Upper lobe of left lung (tissue), 6 donors: ENCODE measurements around the gene ABHD14A. TPM values are rescaled to one million over a fixed set of nuclear protein-coding genes. Genes with fewer than 3 reads are reported as not detected.

Source experiments
- ATAC-seq, 2 donors: fragments of 200-7000 bp; cut with Tn5 transposase; one replicate each; pipeline ENCODE4 v1.9.1; 2022; ENCODE audit warnings: mild to moderate bottlenecking in 2 of 2, moderate library complexity in 2 of 2; ENCODE audit not compliant: low FRiP score in 2 of 2
- DNase-seq, 2 donors: peaks; one replicate each; pipeline ENCODE4 v3.0.0-alpha.2; 2019 to 2020
- H3K27ac ChIP-seq, 4 donors: fragments of 200-600 bp; sonication (generic); one replicate each; pipeline ENCODE4 v1.5.1; 2016 to 2019
- H3K27me3 ChIP-seq, 4 donors: fragments of 200-600 bp; sonication (generic); one replicate each; pipeline ENCODE4 v1.5.1; 2017 to 2019
- H3K36me3 ChIP-seq, 4 donors: fragments of 200-600 bp; sonication (generic); one replicate each; pipeline ENCODE4 v1.5.1; 2016 to 2019
- H3K4me1 ChIP-seq, 4 donors: fragments of 200-600 bp; sonication (generic); one replicate each; pipeline ENCODE4 v1.5.1; 2018 to 2019
- H3K4me3 ChIP-seq, 4 donors: fragments of 200-600 bp; sonication (generic); one replicate each; pipeline ENCODE4 v1.5.1; 2017 to 2019; ENCODE audit warnings: mild to moderate bottlenecking in 2 of 4, moderate library complexity in 1 of 4
- H3K9me3 ChIP-seq, 4 donors: fragments of 200-600 bp; sonication (generic); one replicate each; pipeline ENCODE4 v1.5.1; 2018 to 2019
- CTCF ChIP-seq, 6 experiments: fragments of 450-650 bp in 4 of 6; fragments of 200-600 bp in 2 of 6; sonication (generic) in 2 of 6; IDR thresholded peaks; one replicate each; pipeline ENCODE4 v1.5.1; 2016 to 2019; ENCODE audit warnings: antibody characterized with exemption in 6 of 6
- EP300 ChIP-seq, 4 donors: sonication (generic); formaldehyde crosslinking; IDR thresholded peaks; one replicate each; pipeline ENCODE4 v1.5.1; 2017; ENCODE audit warnings: antibody characterized with exemption in 4 of 4, control low read depth in 2 of 4
- POLR2A ChIP-seq, 4 donors: fragments of 450-650 bp; IDR thresholded peaks; one replicate each; pipeline ENCODE4 v1.5.1; 2016 to 2017; ENCODE audit warnings: antibody characterized with exemption in 4 of 4, mild to moderate bottlenecking in 2 of 4
- POLR2AphosphoS5 ChIP-seq, 2 donors: sonication (generic); formaldehyde crosslinking; IDR thresholded peaks; one replicate each; pipeline ENCODE4 v1.5.1; 2017; ENCODE audit warnings: antibody characterized with exemption in 2 of 2
- WGBS, 2 donors: methylation state at CpG; one replicate each; pipeline ENCODE4 v1.1.5; 2017 to 2018; 5-methylcytosine and 5-hydroxymethylcytosine counted together
- total RNA-seq, 6 donors: library from RNA; depleted of rRNA in 4 of 6; stranded (reverse); fragments of >200 nt in 4 of 6; gene quantifications; one replicate each; pipeline versions ENCODE4 v1.1.0 to v1.2.1, GENCODE V29; 2016 to 2021
- donor health status: DM: no; HTN: no; CAD: no; lungs with moderate emphysema.
- donor health status: DM: no; HTN: yes; CAD: no; lungs with severe emphysema.

The ABHD14A gene
- total RNA-seq, 6 donors from 2014 or later, result 15.7 to 44.5 (median 26.3) TPM

- DNase-seq (no peak), ATAC-seq (no peak)
- 90 to 98% methylated on average over 8 to 13 of the region's 13 CpGs for WGBS, 2 donors
- H3K4me1 ChIP-seq, result no peaks in the 10 kb centered on the region
- H3K36me3 ChIP-seq, result peaks cover 36 to 67% (median 58%) of the 10 kb centered on the region in 4 donors
- H3K9me3 ChIP-seq, result no peaks in the 10 kb centered on the region
- no peaks in the 10 kb centered on the region for H3K27me3 ChIP-seq
- no peak overlapping the region for H3K27ac ChIP-seq
- H3K4me3 ChIP-seq, result no peak overlapping the region
- no peak for TF ChIP-seq EP300 (IDR thresholded peaks at IDR 0.05)
Measured at GRCh38 chr3:51933471-51934138, 41.3 kb upstream of the ABHD14A start.

GRCh38 chr3:51934139-51934850 lies 40.6 kb upstream of the ABHD14A start:
- WGBS, 2 donors, result 94 to 100% methylated on average over 6 to 11 of the region's 11 CpGs
- DNase-seq (no peak), ATAC-seq (no peak)
- TF ChIP-seq POLR2A (IDR thresholded peaks at IDR 0.05) (no peak), POLR2AphosphoS5 (IDR thresholded peaks at IDR 0.05) (no peak), CTCF (IDR thresholded peaks at IDR 0.05) (no peak), EP300 (IDR thresholded peaks at IDR 0.05) (no peak)
- Histone ChIP-seq H3K4me1 (no peaks in the 10 kb centered on the region), H3K9me3 (no peaks in the 10 kb centered on the region), H3K4me3 (no peak overlapping the region), H3K27ac (no peak overlapping the region), H3K27me3 (no peaks in the 10 kb centered on the region), H3K36me3 (peaks cover 36 to 71% (median 60%) of the 10 kb centered on the region in 4 donors)

GRCh38 chr3:51934991-51935885 lies 39.6 kb upstream of the ABHD14A start:
- Histone ChIP-seq H3K9me3 (no peaks in the 10 kb centered on the region), H3K4me1 (peaks cover 0 to 8% (median 6%) of the 10 kb centered on the region in 4 donors), H3K4me3 (no peak overlapping the region), H3K36me3 (peaks cover 36 to 71% (median 60%) of the 10 kb centered on the region in 4 donors), H3K27ac (no peak overlapping the region), H3K27me3 (no peaks in the 10 kb centered on the region)
- 94 to 95% methylated on average over 20 to 28 of the region's 28 CpGs for WGBS, 2 donors
- DNase-seq (no peak), ATAC-seq (no peak)
- no peak for TF ChIP-seq CTCF (IDR thresholded peaks at IDR 0.05)
- TF ChIP-seq POLR2AphosphoS5 (IDR thresholded peaks at IDR 0.05), result no peak
- no peak for TF ChIP-seq POLR2A (IDR thresholded peaks at IDR 0.05)
- TF ChIP-seq EP300 (IDR thresholded peaks at IDR 0.05), result no peak

GRCh38 chr3:51935886-51936755 lies 38.7 kb upstream of the ABHD14A start:
- ATAC-seq (no peak), DNase-seq (peak in 1 of 2 donors; percentile 12)
- 94 to 96% methylated on average over 20 to 25 of the region's 25 CpGs for WGBS, 2 donors
- no peak overlapping the region for H3K4me3 ChIP-seq
- peaks cover 8 to 17% (median 15%) of the 10 kb centered on the region in 4 donors for H3K4me1 ChIP-seq
- TF ChIP-seq POLR2A (IDR thresholded peaks at IDR 0.05) (no peak), EP300 (IDR thresholded peaks at IDR 0.05) (no peak), CTCF (IDR thresholded peaks at IDR 0.05) (no peak), POLR2AphosphoS5 (IDR thresholded peaks at IDR 0.05) (no peak)
- H3K36me3 ChIP-seq, result peaks cover 36 to 71% (median 59%) of the 10 kb centered on the region in 4 donors
- H3K9me3 ChIP-seq, result no peaks in the 10 kb centered on the region
- H3K27ac ChIP-seq, result no peak overlapping the region
- H3K27me3 ChIP-seq, result no peaks in the 10 kb centered on the region
